ENCODE measurements around the gene ZNF892. TPM values are rescaled to one million over a fixed set of nuclear protein-coding genes. Genes with fewer than 3 reads are reported as not detected.

The ZNF892 gene
- total and polyA plus RNA-seq, 2 of the 8 experiments (the other 6 are each of a cell fraction or from before 2014, with no cell fraction given), result 1.4 to 10.7 TPM

DNA sequence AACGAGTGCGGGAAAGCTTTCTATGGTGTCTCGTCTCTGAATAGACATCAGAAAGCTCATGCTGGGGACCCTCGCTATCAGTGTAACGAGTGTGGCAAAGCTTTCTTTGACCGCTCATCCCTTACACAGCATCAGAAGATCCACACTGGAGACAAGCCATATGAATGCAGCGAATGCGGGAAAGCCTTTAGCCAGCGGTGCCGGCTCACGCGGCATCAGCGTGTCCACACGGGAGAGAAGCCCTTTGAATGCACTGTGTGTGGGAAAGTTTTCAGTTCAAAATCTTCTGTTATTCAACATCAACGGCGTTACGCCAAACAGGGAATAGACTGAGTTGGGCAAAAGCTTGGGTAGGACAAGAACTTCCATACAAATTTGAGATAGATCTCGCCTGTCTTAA is 25.5 kb upstream of the ZNF892 start:
- Histone ChIP-seq H2BK20ac (ENCODE audit: low read length) (no peak overlapping the region), H3K9ac (replicated peaks in 1 of 4; ENCODE audit: extremely low read depth in 1 of 4, low read depth in 3 of 4, low read length in 3 of 4) (no peak overlapping the region), H3K56ac (replicated peaks; ENCODE audit: insufficient read length, low read depth, low read length) (no peak overlapping the region), H3K23ac (ENCODE audit: insufficient read length) (no peak overlapping the region), H3K36me3 (ENCODE audit: control insufficient read depth in 2 of 4, insufficient read depth in 4 of 4, low read length in 3 of 4) (peaks cover 0 to 27% (median 12%) of the 10 kb centered on the region in 4 experiments; a peak in 7 of 8 replicates), H3K79me1 (ENCODE audit: low read depth, low read length) (no peaks in the 10 kb centered on the region), H3K27ac (ENCODE audit: low read depth, low read length) (no peak overlapping the region), H4K5ac (ENCODE audit: insufficient read length, low read depth, low read length) (no peak overlapping the region), H2AK5ac (ENCODE audit: low read depth, low read length) (no peak overlapping the region), H3K14ac (ENCODE audit: insufficient read length) (no peak overlapping the region), H4K8ac (ENCODE audit: extremely low read depth, insufficient read depth, low read length) (no peak overlapping the region), H3K9me3 (ENCODE audit: insufficient read depth in 2 of 2, low read depth in 1 of 2, low read length in 1 of 2) (peaks cover 43 to 54% of the 10 kb centered on the region in 2 experiments), H2BK120ac (replicated peaks; ENCODE audit: low read depth, low read length) (no peak overlapping the region), H3K23me2 (ENCODE audit: low read depth, low read length) (no peaks in the 10 kb centered on the region), H2AFZ (ENCODE audit: low read length) (no peak overlapping the region), H2BK5ac (ENCODE audit: low read depth, low read length) (no peak overlapping the region), H3K4me2 (ENCODE audit: insufficient read depth in 1 of 2, low read depth in 2 of 2, low read length in 2 of 2) (no peak overlapping the region), H2BK15ac (ENCODE audit: low read length) (no peak overlapping the region), H3K4ac (replicated peaks; ENCODE audit: insufficient read length, low read depth, low read length) (no peak overlapping the region), H3K79me2 (ENCODE audit: control insufficient read depth in 1 of 2, insufficient read depth in 2 of 2, low read length in 2 of 2) (no peaks in the 10 kb centered on the region), H3K18ac (ENCODE audit: extremely low read depth, low read length) (no peak overlapping the region), H3K4me3 (ENCODE audit: extremely low read depth in 1 of 4, insufficient read depth in 2 of 4, low read depth in 3 of 4, low read length in 4 of 4) (no peak overlapping the region), H2BK12ac (ENCODE audit: low read depth, low read length) (no peak overlapping the region), H3K4me1 (replicated peaks in 1 of 4; ENCODE audit: control insufficient read depth in 3 of 4, insufficient read depth in 4 of 4, low read length in 3 of 4) (no peaks in the 10 kb centered on the region), H4K91ac (replicated peaks; ENCODE audit: insufficient read length, low read length) (no peak overlapping the region), H3K27me3 (replicated peaks in 1 of 4; ENCODE audit: control insufficient read depth in 3 of 4, extremely low read depth in 1 of 4, insufficient read depth in 3 of 4, low read length in 3 of 4) (no peaks in the 10 kb centered on the region), H4K20me1 (replicated peaks in 1 of 2; ENCODE audit: control insufficient read depth in 1 of 2, insufficient read depth in 2 of 2, low read length in 2 of 2) (no peaks in the 10 kb centered on the region)
- 97% methylated on average over 18 of the region's 18 CpGs; no CpG with 5 or more reads in 1 of the 2 experiments for WGBS, 2 experiments (ENCODE audit: extremely low coverage in 1 of 2, insufficient coverage in 1 of 2, insufficient read length in 1 of 2, insufficient replicate concordance in 2 of 2, low coverage in 1 of 2, low lambda C conversion rate in 2 of 2, missing lambda C conversion rate in 1 of 2)
- FAIRE-seq (no peak), DNase-seq (ENCODE audit: low read depth in 1 of 2, low spot score in 2 of 2) (no peak)
- CTCF ChIA-PET (ENCODE audit: partially characterized antibody), result interaction anchor here (0.7 kb wide), 1 partner anchor 11 kb away, joined by 4 read pairs; no protein-coding TSS in a partner anchor
- POLR2A ChIA-PET (ENCODE audit: partially characterized antibody), result no interaction called here
- TF ChIP-seq JUN (IDR thresholded peaks at IDR 0.05; ENCODE audit: low read depth, low read length), result no peak
- TF ChIP-seq BRCA1 (IDR thresholded peaks at IDR 0.05; ENCODE audit: low read depth, low read length), result no peak
- no peak for TF ChIP-seq BCL11A (IDR thresholded peaks at IDR 0.05; ENCODE audit: low read depth in 2 of 2, low read length in 2 of 2)
